ENCODE data around the gene CCDC148. TPM values are rescaled to one million over a fixed set of nuclear protein-coding genes. Genes with fewer than 3 reads are reported as not detected.

The CCDC148 gene
- 0.66 and 1.00 TPM in 2 replicates for total RNA-seq

GRCh38 chr2:158456309-158457066 lies at the start of gene CCDC148, which contains the start of gene PKP4:
Gene CCDC148, minus strand, starts transcription at chr2:158456753. Its CDS starts 314 bp downstream, at chr2:158456439.
Gene PKP4, plus strand, starts transcription at chr2:158456952. Its CDS starts 76,233 bp downstream, at chr2:158533185.

Other genes with a start within 250 kb of the CCDC148 start
- 24.6 and 32.0 TPM in 2 replicates for gene PKP4, start 199 bp upstream of the CCDC148 start, total RNA-seq

Data from uterine smooth muscle cell (primary cell).